GF-D8 (cell line): ENCODE measurements around the gene RBMS3.
"Not testable (repeated sequence)": the region's sequence is repeated elsewhere in the genome, so short reads cannot be mapped to it uniquely, and the experiment has no call there.

ENCODE experiments used
- DNase-seq: peaks from one replicate; lab custom pipeline; 2025; lab: John Stamatoyannopoulos, UW

The RBMS3 gene

GRCh38 chr3:29339016-29339833 lies 58.4 kb downstream of the RBMS3 start:
- no peak for DNase-seq

DNA sequence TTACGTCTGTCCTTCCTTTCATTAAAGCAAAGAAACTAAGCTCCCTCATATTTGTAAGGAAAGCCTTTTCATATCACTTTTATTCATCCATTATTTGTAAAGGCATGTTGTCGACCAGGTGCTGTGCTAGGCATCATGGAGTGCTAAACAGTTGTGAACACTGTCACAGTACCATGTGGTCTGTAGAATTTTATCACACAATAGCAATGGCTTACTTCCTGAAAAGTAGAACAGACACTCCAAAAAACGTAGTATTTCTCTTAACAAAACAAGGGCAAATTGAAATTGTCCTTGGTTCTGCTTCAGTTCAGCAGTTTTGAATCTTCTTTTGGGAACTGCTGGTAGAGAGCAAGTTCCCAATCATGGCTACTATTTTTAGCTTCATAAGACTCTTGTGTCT lies 63.3 kb downstream of the RBMS3 start:
- no peak for DNase-seq

DNA sequence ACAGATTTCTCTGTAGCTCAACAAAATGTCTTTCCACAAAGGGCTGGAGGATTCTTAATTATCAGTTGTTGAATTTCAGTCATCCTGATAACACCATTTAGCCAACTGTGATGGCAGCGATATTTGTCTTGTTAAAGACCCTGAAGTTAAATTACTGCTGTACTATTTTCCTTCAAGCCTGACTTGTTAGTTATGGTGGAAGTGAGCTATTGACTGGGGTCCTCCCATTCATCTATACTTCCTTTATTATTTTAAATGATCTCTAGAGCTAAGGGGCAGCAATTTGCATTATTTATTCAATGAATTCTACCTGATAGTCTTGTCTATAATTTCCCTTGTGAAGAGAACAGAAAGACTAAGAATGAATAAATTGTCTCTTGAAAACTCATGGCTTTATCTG lies 64.1 kb downstream of the RBMS3 start:
- no peak for DNase-seq

- no peak for DNase-seq
Measured at GRCh38 chr3:29345516-29346300, 64.8 kb downstream of the RBMS3 start.

- DNase-seq, result no peak
Measured at GRCh38 chr3:29346828-29347227, 66.0 kb downstream of the RBMS3 start.

- DNase-seq, result no peak
Measured at GRCh38 chr3:29347412-29347811, 66.5 kb downstream of the RBMS3 start.

DNA sequence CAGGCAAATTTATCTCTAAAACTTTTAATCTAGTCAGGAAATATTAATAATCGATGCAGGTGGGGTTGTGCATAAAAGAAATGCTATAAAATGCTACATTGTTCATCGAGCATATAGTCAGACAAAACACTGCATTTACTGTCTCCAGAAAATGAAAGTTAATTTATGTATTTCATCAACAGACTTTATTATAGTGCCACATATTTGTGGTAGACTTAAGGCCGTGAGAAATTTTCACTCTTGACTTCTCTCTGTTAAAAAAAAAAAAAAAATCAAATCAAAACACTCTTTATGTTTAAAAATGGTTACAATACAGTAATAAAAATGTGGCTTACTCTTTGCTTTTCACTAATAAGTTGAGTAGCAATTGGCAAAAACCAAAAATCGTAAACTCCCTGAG lies 67.4 kb downstream of the RBMS3 start:
- no peak for DNase-seq

- no peak for DNase-seq
Measured at GRCh38 chr3:29349049-29349448, 68.2 kb downstream of the RBMS3 start.

- no peak for DNase-seq
Measured at GRCh38 chr3:29353807-29354206, 72.9 kb downstream of the RBMS3 start.

DNA sequence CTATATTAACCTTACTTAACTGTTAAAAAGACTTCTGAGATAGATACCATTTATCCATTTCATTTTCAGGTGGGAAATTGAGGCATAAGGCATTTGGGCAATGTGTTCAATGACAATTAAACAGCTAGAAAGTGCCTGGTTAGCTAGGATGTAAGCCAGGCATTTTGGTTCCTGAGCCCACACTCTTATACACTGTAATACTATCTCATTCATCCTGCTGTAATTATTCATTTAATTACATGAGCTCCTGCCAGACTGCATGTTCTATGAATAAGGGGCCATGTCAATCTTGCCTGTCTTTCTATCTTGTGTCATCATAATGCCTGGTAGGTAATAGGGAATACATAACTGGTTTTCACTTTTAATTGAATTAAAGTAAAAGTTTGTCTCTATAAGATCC lies 74.0 kb downstream of the RBMS3 start:
- DNase-seq, result no peak

GRCh38 chr3:29356062-29356461 lies 75.2 kb downstream of the RBMS3 start:
- DNase-seq, result no peak

GRCh38 chr3:29360289-29360688 lies 79.4 kb downstream of the RBMS3 start:
- DNase-seq, result not testable (repeated sequence)

GRCh38 chr3:29363110-29363509 lies 82.2 kb downstream of the RBMS3 start:
- DNase-seq, result no peak

DNA sequence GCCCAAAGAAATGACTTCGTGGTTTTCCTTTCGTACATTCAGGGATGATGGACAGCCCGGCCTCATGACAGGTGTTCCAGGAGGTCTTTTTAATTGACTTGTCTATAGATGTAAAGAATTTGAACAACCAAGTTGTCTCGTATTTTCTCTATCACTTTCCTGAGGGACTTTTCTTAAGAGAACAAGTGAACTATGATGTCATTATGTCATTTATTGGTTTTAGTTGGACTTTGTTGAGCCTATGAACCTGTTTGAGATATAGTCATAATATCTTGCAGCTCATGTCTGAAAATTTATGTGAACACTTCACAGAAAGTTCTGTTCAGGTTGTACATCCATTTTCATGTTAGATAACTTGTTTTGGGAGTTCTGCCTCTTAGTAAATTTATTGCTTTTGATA lies 89.2 kb downstream of the RBMS3 start:
- no peak for DNase-seq

DNA sequence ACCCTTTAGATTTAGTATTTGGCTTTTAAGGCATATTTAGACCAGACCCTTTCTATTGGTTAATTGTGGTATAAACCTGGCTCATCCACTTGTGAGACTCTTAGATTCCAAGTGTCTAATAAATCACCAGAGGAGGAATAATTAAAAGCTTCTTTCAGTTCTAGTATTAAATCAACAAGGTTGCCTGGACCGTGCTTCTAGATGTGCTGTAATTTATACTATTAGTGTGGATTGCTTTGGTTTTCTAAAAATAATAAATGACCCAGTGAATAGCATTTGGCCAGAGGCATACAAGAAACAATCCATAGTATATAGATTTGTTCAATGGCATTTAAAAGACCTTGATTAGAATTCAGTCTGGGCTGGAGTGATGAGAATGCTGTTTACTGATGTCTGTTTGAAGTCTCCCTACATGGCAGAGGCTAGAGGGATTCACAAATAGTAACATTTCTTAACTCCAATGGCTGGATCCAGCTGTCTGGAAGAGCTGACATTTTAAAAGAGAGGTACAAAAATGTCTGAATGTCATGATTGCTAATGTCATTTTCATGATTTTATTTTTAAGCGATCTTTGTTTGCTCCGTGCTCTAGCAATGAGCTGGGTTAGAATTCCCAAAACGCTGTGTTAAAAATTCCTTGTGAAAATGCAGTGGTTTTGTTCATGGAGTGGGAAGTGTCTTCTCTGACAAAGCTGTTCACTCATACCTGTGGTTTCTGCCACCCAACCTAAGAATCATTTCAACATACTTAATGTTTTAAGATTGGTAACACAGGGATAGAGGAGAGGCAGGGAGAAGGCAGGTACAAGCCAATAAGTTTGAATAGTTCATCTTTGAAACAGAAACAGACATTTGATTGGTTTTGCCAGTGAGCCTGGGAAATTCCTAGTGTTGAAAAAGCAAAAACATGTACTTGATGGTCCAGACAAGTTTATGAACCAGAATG lies 89.9 kb downstream of the RBMS3 start:
- no peak for DNase-seq

DNA sequence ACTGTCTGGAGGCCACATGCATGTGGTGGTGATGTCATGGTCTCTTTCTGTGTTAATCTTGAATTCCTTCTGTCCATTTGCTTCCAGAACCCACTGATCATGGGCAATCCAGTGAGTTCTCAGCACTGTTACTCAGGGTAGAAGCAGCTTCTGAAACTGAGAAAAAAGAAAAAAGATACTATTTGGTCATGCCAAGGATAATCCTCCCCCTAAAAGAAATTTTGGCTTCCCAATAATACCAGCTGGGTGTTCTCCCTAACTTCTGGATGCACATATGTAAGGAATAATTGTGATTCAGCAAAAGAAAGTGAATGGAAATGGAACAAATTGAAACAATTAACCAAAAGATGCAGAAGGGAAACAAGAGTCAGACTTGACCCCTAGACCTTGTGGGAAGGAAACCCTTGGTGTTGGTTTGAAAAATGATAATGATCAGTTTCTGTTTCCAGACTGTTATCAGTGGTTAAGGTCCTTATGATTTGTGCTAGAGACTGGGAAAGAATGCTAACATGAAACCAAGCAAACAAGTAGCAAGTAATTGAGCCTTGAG lies 92.3 kb downstream of the RBMS3 start:
- DNase-seq, result no peak

DNA sequence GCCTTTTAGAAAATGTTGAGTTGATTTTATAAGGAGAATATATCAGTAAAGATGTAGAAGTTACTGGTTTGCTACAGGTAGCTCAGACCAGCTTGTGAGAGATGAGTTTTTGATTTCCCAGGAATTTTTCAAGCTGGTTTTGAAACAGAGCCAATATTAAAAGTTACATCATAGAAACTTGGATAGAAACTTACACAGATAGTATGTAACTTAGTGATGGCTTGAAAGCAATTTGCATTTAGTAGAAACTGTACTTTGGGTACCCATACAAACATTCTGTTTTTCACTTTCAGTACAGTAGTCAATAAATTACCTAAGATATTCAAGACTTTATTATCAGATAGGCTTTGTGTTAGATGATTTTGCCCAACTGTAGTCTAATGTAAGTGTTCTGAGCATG lies 93.4 kb downstream of the RBMS3 start:
- no peak for DNase-seq

DNA sequence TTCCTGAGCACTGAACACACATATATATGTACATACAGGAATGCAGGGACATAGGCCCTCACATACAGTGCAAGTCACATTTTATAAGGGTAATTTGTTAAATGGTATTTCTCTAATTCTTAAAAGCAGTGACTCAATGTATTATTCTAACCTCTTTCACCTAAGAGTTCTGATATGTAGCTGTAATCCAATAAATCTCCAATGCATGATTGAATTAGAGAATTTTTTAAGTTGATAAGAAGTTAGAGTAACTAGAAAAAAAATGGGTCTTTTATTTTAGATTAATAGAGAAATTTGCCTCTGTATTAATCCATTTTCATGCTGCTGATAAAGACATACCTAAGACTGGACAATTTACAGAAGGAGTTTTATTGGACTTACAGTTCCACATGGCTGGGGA lies 98.2 kb downstream of the RBMS3 start:
- no peak for DNase-seq

DNA sequence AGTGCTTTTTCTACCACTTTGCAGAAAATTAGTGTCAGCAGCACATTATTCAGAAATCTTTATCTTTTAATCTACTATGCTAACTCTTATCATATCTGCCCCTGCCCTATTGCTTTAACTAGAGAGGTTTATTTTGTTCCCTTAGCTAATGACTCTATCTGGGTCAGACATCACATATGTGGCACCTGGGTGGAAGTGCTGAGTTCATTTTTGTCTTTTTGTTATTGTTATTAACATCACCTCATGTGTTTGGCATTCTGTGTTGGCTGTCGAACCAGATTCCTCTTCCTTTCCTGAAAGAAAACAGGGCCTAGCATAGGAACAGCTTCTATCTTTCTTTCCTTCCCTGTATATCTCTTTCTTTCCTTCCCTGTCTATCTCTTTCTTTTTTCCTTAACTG lies 100.7 kb downstream of the RBMS3 start:
- DNase-seq, result no peak

- no peak for DNase-seq
Measured at GRCh38 chr3:29382409-29382808, 101.5 kb downstream of the RBMS3 start.

- DNase-seq, result no peak
Measured at GRCh38 chr3:29382845-29383244, 102.0 kb downstream of the RBMS3 start.

- no peak for DNase-seq
Measured at GRCh38 chr3:29384640-29385039, 103.8 kb downstream of the RBMS3 start.
